ENCODE data around the gene NUDCD3.
"Not testable (repeated sequence)": the region's sequence is repeated elsewhere in the genome, so short reads cannot be mapped to it uniquely, and the experiment has no call there.

NUDCD3 gene

DNA sequence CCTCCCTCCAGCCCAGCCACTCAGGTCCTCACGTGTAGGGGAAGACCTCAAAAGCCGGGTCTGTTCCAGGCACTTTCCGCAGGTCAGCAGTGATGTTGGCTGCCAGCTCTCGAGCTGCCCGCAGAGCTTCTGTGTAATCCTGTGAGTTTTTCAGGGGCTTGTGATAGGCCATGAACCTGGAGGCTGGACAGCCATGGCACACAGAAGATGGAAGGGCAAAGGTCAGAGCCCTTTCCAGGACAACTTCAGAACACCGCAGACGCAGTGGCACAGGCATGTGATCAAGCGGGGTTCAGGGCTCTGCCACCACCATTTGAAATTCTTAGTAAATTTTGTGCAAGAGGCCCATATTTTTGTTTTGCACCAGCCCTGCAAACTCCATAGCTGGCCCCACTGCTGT is 26.7 kb upstream of the NUDCD3 start:
- no peak for DNase-seq

DNA sequence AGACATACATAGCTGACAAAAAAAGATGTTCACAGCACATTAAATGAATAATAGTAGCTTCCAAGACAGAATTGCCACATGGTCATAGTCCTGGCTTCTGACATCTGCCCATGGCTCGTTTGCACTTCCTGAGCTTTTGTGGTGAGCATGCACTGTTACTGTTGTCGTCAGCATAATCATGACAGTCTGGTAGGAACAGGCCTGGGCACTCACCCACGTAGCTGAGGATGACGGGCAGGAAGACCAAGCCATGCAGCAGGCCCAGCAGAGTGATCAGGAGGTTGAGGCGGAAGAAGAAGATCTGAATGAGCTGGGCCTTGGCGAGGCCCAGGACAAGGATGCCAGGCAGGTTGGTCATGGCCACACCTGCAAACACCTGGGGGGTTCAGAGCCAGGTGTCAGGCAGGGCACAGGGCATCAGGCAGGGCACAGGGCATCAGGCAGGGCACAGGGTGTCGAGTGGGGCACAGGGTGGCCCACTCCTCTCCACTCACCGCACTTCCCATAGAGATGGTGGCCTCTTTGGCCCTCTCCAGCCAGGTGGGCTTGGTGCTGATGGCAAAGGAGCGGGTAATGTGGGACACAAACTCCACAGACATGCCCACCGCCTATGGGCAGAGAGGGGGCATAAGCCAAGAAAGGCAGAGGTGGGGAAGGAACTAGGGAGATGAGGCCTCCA is 25.3 kb upstream of the NUDCD3 start:
- no peak for DNase-seq

DNA sequence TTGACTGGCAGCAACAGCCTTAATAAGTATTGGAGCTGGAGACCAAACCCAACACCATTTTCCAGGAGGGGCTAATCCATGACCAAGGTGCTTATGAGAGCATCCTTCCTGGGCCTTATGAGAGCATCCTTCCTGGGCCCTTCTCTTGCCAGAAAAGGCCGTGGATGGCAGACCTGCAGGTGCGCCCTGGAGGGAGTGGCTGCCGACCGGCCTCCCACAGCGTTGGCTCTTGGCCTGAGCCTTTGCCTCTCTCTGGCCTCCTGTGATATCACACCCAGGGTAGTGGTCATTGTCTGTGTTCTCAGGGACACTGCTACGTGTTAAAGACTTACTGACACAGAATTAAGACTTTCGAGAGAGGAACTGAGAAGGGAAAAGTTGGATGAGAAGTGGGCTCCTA is 22.3 kb upstream of the NUDCD3 start:
- no peak for DNase-seq

- DNase-seq, result no peak
Measured at GRCh38 chr7:44511863-44512468, 21.5 kb upstream of the NUDCD3 start.

DNA sequence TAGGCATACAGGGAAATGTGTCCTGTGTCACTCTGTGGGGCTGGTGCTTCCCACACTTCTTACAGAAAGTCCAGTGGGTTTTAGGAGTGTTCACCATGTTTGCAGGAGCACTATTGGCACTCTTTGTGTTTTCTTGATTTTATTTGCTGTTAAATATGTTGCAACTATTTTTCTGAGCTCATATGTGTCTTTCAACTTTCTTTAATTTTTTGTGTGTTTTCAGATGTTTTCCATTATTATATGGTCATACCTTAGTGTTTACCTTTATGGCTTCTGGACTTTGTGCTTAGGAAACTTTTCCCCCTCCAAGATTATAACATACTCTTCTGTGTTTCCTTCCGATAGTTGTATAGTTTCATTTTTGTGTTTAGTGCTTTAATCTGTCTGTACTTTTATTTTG is 20.8 kb upstream of the NUDCD3 start:
- no peak for DNase-seq

DNA sequence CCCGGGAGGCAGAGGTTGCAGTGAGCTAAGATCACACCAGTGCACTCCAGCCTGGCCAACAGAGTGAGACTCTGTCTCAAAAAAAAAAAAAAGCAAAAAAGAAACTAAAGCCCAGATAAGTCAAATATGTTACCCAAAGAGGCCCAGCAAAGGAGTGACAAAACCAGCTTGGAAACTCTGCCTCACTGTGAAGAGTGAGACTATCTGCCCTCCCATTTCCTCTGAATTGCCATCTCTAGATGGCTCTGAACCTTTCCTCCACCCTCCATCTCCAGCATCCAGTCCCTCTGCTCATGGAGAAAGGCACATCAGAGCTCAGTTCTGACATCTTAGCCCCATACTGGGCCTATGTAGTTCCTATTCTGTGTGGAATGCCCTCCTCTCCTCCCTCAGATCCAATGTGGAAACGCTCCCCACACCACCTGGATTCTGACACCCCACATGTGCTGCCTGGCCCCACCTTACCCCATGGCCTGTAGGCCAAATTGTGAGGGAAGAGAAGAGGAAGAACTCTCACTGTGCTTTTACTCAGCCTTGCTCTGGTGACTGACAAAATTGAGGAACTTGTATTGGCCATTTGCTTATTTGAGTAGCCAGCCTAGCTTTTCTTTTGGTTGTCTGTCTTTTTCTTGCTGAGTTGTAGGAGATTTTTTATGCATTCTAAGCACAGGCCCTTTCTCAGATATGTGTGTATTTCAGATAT is 18.0 kb upstream of the NUDCD3 start:
- no peak for DNase-seq

DNA sequence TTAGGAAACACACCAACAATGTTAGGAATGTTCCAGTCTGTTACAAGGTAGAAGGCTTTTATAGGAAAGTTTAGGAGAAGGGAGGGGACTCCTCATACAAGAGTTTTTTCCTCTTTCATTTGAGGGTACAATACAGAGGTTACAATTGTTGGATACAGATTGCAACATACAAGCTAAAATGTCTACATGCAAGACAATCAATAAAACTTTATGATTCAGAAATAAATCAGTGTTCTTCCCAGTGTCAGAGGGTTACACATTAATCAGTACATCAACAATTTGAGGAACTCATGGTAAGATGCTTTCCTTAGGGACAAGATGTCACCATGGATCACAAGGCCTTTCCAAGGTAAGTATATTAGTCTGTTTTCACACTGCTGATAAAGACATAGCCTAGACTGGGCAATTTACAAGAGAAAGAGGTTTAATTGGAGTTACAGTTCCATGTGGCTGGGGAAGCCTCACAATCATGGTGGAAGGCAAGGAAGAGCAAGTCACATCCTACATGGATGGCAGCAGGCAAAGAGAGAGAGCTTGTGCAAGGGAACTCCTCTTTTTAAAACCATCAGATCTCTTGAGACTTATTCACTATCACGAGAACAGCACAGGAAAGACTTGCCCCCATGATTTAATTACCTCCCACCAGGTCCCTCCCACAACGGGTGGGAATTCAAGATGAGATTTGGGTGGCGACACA is 16.3 kb upstream of the NUDCD3 start:
- not testable (repeated sequence) for DNase-seq

GRCh38 chr7:44505595-44505994 is 15.1 kb upstream of the NUDCD3 start:
- DNase-seq, result no peak

GRCh38 chr7:44498230-44498954 is 7.9 kb upstream of the NUDCD3 start:
- DNase-seq, result no peak

- DNase-seq, result no peak
Measured at GRCh38 chr7:44497155-44498027, 6.9 kb upstream of the NUDCD3 start.

GRCh38 chr7:44496385-44496784 is 5.9 kb upstream of the NUDCD3 start:
- DNase-seq, result no peak

- no peak for DNase-seq
Measured at GRCh38 chr7:44494960-44495359, 4.5 kb upstream of the NUDCD3 start.

- DNase-seq, result no peak
Measured at GRCh38 chr7:44491229-44491628, 771 bp upstream of the NUDCD3 start.

- peak; percentile 52 for DNase-seq
Measured at GRCh38 chr7:44489955-44490350, 505 bp downstream of the NUDCD3 start.

DNA sequence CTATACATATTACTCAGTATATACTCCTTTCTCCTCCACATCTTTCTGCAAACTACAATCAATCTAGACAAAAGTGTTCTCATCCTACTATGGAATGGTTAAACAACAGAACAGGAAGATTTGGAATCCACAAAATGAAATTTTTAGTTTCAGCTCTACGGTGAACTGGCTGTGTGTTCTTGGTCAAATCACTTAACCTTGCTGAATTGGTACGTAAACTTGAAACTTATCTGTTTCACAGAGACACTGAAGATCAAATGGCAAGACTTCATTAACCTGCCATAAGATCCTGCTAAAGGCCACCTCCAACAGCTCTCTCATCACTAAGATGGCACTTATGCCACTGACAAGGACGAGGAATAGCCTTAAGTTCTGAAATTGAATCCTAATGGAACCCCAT is 1.5 kb downstream of the NUDCD3 start:
- DNase-seq, result no peak

- no peak for DNase-seq
Measured at GRCh38 chr7:44486693-44487092, 3.8 kb downstream of the NUDCD3 start.

GRCh38 chr7:44486001-44486400 is 4.5 kb downstream of the NUDCD3 start:
- DNase-seq, result no peak

DNA sequence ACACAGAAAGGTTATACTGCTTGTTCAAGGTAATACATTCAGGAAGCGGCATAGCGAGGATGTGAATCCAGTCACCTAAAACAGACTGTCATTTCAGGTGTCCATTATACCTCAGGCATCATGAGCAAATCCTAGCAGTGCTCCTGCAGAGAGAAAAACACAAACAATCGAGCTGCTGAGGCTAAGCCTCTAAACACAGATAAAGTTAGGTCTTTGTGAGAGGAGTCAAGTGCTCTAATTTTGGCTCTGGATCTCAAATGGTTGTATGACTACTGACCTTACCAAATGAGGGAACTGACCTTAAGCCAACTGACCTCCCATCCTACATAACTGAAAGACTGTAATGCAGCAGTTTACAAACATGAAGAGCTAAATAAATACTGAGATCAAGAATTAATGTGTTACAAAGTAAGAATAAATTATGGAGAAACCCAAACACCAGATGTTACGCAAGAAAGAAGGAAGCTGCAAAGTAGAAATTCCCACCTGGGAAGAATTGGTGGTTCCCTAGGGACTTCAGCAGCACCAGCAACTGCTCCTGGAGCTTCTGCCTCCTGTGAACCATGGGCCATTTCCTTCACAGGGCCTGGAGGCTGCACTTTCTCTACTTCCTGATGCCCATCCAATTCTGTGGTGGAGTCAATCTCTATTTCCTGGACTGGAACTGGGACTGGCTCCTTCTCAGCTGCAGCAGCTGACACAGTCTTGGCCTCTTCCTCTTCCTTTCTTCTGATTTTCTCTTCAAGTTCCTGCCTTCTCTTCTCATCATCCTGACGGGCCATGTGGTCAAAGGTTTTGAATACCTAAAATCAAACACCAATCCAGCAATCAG is 5.8 kb downstream of the NUDCD3 start:
- no peak for DNase-seq

DNA sequence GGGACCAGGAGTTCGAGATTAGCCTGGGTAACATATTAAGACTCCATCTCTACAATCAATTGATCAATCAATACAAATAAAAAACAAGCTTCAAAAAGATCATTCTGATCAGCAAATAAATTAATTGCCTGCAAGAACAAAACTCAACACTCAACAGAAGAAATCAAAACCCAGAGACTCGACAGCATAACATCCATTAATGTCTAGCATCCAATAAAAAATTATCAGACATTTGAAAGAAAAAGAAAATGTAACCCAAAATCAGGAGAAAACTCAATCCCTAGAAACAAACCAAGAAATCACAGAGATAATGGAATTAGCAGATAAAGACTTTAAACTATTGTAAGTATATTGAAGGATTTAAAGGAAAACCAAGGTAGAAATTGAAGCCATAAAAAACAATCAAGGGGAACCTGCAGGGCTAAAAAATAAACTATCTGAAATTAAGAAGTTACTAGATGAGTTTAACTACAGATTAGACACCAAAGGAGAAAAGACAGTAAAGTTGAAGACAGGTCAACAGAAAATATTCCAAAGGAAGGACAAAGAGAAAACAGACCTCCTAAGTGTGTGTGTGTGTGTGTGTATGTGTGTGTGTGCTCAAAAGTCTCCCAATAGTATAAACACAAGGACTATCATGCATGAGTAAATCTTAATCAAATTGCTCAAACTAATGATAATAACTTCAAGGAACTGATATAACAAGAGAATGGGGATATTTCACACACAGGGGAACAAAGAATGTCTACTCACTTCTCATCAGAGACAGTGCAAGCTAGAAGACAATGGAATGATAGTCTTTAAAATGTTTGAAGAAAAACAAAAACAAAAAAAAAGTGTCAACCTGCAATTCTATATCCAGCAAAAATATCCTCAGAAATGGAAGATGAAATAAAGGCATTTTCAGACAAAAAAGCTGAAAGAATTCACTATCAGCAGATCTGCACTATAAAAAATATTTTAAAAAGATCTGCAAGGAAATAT is 7.7 kb downstream of the NUDCD3 start:
- DNase-seq, result no peak

DNA sequence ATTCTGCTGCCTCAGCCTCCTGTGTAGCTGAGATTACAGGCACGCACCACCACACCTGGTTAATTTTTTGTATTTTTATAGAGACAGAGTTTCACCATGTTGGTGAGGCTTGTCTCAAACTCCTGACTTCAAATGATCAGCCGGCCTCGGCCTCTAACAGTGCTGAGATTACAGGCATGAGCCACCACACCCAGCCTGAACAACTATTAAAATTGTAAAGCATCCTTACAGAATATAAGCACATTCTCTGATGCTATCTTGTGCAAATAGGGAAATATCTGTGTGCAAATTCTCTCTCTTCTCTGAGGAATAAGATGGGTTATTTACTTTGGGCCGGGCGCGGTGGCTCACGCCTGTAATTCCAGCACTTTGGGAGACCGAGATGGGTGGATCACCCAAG is 12.5 kb downstream of the NUDCD3 start:
- DNase-seq, result no peak
